GM23338 (cell line): ENCODE data around the gene ARHGEF16. TPM values are rescaled to one million over a fixed set of nuclear protein-coding genes. Genes with fewer than 3 reads are reported as not detected.

Experiments
- ATAC-seq: fragments of 200-7000 bp; cut with Tn5 transposase; 3 replicates; pipeline ENCODE4 v1.9.1; 2020
- DNase-seq: peaks from one replicate; pipeline ENCODE4 v3.0.0-alpha.2; 2015; ENCODE audit warnings: low spot score
- H2AFZ ChIP-seq: fragments of 200-600 bp; sonication (generic); 2 replicates; pipeline ENCODE4 v1.8.0; 2016; ENCODE audit warnings: antibody characterized with exemption, mild to moderate bottlenecking, moderate library complexity
- H3F3A ChIP-seq: fragments of 200-600 bp; sonication (generic); replicated peaks from 2 replicates; pipeline ENCODE4 v1.8.0; 2017; ENCODE audit warnings: antibody characterized with exemption, mixed run types, low read depth
- H3K27ac ChIP-seq: fragments of 200-600 bp; sonication (generic); 2 replicates; pipeline ENCODE4 v1.6.1; 2016; ENCODE audit warnings: low read depth
- H3K27me3 ChIP-seq: fragments of 200-600 bp; sonication (generic); 2 replicates; pipeline ENCODE4 v1.8.0; 2016; ENCODE audit warnings: mild to moderate bottlenecking, mixed run types, moderate library complexity; ENCODE audit not compliant: insufficient read depth
- H3K36me3 ChIP-seq: fragments of 200-600 bp; sonication (generic); 2 replicates; pipeline ENCODE4 v1.8.0; 2016; ENCODE audit warnings: mild to moderate bottlenecking; ENCODE audit not compliant: insufficient read depth
- H3K4me1 ChIP-seq: fragments of 200-600 bp; sonication (generic); 2 replicates; pipeline ENCODE4 v1.8.0; 2016; ENCODE audit warnings: mild to moderate bottlenecking, moderate library complexity; ENCODE audit not compliant: insufficient read depth
- H3K4me2 ChIP-seq: fragments of 200-600 bp; sonication (generic); 2 replicates; pipeline ENCODE4 v1.7.1; 2017; ENCODE audit warnings: mixed run types
- H3K4me3 ChIP-seq: fragments of 200-600 bp; sonication (generic); 2 replicates; pipeline ENCODE4 v1.6.1; 2016; ENCODE audit warnings: mixed run types
- H3K79me2 ChIP-seq: fragments of 200-600 bp; sonication (generic); replicated peaks from 2 replicates; pipeline ENCODE4 v1.8.0; 2017; ENCODE audit warnings: mild to moderate bottlenecking; ENCODE audit not compliant: insufficient read depth
- H3K9me2 ChIP-seq: fragments of 200-600 bp; sonication (generic); 2 replicates; pipeline ENCODE4 v1.8.0; 2017; ENCODE audit not compliant: insufficient read depth
- H4K20me1 ChIP-seq: fragments of 200-600 bp; sonication (generic); replicated peaks from 2 replicates; pipeline ENCODE4 v1.8.0; 2017; ENCODE audit warnings: mild to moderate bottlenecking; ENCODE audit not compliant: insufficient read depth
- H3K27ac Mint-ChIP-seq: 2 replicates; pipeline ENCODE4 v1.8.0; 2020; ENCODE audit warnings: inconsistent platforms, mild to moderate bottlenecking, moderate library complexity, mixed read lengths
- H3K27me3 Mint-ChIP-seq: 3 replicates; pipeline ENCODE4 v1.8.0; 2022; ENCODE audit warnings: low read depth, mild to moderate bottlenecking, moderate library complexity, mixed read lengths, inconsistent platforms; ENCODE audit not compliant: insufficient read depth, poor library complexity
- H3K36me3 Mint-ChIP-seq: 3 replicates; pipeline ENCODE4 v1.8.0; 2021; ENCODE audit warnings: low read depth, mild to moderate bottlenecking, inconsistent platforms, moderate library complexity, mixed read lengths
- H3K4me1 Mint-ChIP-seq: 3 replicates; pipeline ENCODE4 v1.8.0; 2020; ENCODE audit warnings: mild to moderate bottlenecking, inconsistent platforms, mixed read lengths
- H3K4me3 Mint-ChIP-seq: 3 replicates; pipeline ENCODE4 v1.8.0; 2021; ENCODE audit warnings: moderate library complexity, mild to moderate bottlenecking, inconsistent platforms, mixed read lengths
- H3K9me3 Mint-ChIP-seq: 3 replicates; pipeline ENCODE4 v1.8.0; 2020; ENCODE audit warnings: moderate library complexity, mild to moderate bottlenecking, inconsistent platforms, mixed read lengths
- EZH2phosphoT487 ChIP-seq: fragments of 200-600 bp; sonication (generic); IDR thresholded peaks from one replicate; pipeline ENCODE4 v1.8.1; 2018; ENCODE audit warnings: antibody characterized with exemption; ENCODE audit not compliant: unreplicated experiment
- JUNB ChIP-seq: IDR thresholded peaks from one replicate; pipeline ENCODE4 v1.6.1; 2016; ENCODE audit warnings: antibody characterized with exemption; ENCODE audit not compliant: unreplicated experiment
- POLR2AphosphoS5 ChIP-seq: IDR thresholded peaks from 2 replicates; pipeline ENCODE4 v1.6.1; 2016; ENCODE audit warnings: antibody characterized with exemption, low read depth
- STAT1 ChIP-seq: IDR thresholded peaks from one replicate; pipeline ENCODE4 v1.6.1; 2016; ENCODE audit warnings: antibody characterized with exemption; ENCODE audit not compliant: unreplicated experiment
- ZNF114 ChIP-seq: fragments of 250-450 bp; sonication (Bioruptor Pico); IDR thresholded peaks from 2 replicates; pipeline ENCODE4 v1.5.0; 2020; ENCODE audit warnings: mild to moderate bottlenecking, moderate library complexity
- ZNF331 ChIP-seq: fragments of 250-450 bp; sonication (Bioruptor Pico); IDR thresholded peaks from 2 replicates; pipeline ENCODE4 v1.5.0; 2020; ENCODE audit warnings: low read depth, mild to moderate bottlenecking, moderate library complexity
- polyA plus RNA-seq: library from polyadenylated mRNA; unstranded; fragments of >200 nt; fragmentation: Nextera tagmentation; extraction: Ambion mirVana; gene quantifications from 2 replicates; pipeline ENCODE4 v1.2.1, GENCODE V29; 2016
- total RNA-seq: library from RNA; depleted of rRNA; stranded (reverse); fragments of >200 nt; shearing (Covaris generic); gene quantifications from 2 replicates; pipeline ENCODE4 v1.2.3, GENCODE V29; 2014
- TF ChIP-seq, protein P1 (sequence below): fragments of 250-450 bp; sonication (Bioruptor Pico); IDR thresholded peaks from 2 replicates; pipeline ENCODE4 v1.5.0; 2020; ENCODE audit warnings: mild to moderate bottlenecking, moderate library complexity
- TF ChIP-seq, protein P2 (sequence below), 2 experiments: fragments of 200-600 bp in 1 of 2; sonication (generic) in 1 of 2; conservative IDR thresholded peaks; 2 replicates each; pipeline versions ENCODE4 v1.5.1 to v1.6.1; 2016 to 2017; ENCODE audit warnings: antibody characterized with exemption in 2 of 2, low read depth in 2 of 2, mild to moderate bottlenecking in 2 of 2, moderate library complexity in 1 of 2

ARHGEF16 gene
- total and polyA plus RNA-seq, 2 experiments from 2014 or later: 12.2 to 29.3 TPM

DNA sequence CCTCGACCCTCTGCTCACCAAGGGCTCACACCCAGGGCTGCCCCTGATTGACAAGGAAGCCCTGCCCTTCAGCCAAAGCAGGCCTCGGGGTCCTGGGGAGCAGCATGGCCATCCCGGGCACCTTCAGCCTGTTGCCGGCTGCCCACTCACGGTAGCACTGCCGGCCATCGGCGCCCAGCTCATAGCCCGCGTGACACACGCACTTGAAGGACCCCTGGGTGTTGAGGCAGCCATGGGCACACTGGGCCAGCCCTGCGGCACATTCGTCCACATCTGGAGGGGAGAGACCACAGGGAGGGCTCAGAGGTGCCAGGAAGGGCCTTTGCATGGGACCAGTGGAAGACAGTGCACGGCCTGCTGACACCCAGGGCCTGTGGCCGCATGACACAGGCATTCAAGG lies 57.4 kb downstream of the ARHGEF16 start (continued):
- TF ChIP-seq, protein P1, sequence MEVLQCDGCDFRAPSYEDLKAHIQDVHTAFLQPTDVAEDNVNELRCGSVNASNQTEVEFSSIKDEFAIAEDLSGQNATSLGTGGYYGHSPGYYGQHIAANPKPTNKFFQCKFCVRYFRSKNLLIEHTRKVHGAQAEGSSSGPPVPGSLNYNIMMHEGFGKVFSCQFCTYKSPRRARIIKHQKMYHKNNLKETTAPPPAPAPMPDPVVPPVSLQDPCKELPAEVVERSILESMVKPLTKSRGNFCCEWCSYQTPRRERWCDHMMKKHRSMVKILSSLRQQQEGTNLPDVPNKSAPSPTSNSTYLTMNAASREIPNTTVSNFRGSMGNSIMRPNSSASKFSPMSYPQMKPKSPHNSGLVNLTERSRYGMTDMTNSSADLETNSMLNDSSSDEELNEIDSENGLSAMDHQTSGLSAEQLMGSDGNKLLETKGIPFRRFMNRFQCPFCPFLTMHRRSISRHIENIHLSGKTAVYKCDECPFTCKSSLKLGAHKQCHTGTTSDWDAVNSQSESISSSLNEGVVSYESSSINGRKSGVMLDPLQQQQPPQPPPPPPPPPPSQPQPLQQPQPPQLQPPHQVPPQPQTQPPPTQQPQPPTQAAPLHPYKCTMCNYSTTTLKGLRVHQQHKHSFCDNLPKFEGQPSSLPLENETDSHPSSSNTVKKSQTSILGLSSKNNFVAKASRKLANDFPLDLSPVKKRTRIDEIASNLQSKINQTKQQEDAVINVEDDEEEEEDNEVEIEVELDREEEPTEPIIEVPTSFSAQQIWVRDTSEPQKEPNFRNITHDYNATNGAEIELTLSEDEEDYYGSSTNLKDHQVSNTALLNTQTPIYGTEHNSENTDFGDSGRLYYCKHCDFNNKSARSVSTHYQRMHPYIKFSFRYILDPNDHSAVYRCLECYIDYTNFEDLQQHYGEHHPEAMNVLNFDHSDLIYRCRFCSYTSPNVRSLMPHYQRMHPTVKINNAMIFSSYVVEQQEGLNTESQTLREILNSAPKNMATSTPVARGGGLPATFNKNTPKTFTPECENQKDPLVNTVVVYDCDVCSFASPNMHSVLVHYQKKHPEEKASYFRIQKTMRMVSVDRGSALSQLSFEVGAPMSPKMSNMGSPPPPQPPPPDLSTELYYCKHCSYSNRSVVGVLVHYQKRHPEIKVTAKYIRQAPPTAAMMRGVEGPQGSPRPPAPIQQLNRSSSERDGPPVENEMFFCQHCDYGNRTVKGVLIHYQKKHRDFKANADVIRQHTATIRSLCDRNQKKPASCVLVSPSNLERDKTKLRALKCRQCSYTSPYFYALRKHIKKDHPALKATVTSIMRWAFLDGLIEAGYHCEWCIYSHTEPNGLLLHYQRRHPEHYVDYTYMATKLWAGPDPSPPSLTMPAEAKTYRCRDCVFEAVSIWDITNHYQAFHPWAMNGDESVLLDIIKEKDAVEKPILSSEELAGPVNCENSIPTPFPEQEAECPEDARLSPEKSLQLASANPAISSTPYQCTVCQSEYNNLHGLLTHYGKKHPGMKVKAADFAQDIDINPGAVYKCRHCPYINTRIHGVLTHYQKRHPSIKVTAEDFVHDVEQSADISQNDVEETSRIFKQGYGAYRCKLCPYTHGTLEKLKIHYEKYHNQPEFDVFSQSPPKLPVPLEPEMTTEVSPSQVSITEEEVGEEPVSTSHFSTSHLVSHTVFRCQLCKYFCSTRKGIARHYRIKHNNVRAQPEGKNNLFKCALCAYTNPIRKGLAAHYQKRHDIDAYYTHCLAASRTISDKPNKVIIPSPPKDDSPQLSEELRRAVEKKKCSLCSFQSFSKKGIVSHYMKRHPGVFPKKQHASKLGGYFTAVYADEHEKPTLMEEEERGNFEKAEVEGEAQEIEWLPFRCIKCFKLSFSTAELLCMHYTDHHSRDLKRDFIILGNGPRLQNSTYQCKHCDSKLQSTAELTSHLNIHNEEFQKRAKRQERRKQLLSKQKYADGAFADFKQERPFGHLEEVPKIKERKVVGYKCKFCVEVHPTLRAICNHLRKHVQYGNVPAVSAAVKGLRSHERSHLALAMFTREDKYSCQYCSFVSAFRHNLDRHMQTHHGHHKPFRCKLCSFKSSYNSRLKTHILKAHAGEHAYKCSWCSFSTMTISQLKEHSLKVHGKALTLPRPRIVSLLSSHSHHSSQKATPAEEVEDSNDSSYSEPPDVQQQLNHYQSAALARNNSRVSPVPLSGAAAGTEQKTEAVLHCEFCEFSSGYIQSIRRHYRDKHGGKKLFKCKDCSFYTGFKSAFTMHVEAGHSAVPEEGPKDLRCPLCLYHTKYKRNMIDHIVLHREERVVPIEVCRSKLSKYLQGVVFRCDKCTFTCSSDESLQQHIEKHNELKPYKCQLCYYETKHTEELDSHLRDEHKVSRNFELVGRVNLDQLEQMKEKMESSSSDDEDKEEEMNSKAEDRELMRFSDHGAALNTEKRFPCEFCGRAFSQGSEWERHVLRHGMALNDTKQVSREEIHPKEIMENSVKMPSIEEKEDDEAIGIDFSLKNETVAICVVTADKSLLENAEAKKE (CRISPR knock-in tag): no peak
- TF ChIP-seq ZNF331 (no peak), ZNF114 (no peak), JUNB (no peak)

DNA sequence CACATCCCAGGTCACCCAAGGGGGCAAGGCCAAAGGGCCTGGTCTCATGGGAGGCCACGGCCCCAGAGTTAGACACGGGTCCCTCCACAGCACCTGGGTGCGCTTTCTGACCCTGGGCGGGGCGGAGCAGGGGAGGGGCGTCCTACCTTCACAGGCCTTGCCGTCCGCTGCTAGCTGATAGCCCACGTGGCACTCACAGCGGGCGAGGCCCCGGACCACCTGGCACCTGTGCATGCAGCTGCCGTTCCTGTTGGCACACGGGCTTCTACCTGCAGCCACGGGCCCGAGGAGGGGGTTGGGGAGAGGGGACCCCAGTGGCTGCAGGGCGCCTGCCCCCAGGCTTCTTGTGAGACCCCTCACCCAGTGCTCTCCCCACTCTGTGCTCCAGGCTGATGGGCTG lies 59.9 kb downstream of the ARHGEF16 start:
- no peak overlapping the region for H3K4me2 ChIP-seq
- TF ChIP-seq JUNB (no peak), POLR2AphosphoS5 (no peak), EZH2phosphoT487 (no peak), STAT1 (no peak), ZNF114 (no peak)
- TF ChIP-seq, protein P2, sequence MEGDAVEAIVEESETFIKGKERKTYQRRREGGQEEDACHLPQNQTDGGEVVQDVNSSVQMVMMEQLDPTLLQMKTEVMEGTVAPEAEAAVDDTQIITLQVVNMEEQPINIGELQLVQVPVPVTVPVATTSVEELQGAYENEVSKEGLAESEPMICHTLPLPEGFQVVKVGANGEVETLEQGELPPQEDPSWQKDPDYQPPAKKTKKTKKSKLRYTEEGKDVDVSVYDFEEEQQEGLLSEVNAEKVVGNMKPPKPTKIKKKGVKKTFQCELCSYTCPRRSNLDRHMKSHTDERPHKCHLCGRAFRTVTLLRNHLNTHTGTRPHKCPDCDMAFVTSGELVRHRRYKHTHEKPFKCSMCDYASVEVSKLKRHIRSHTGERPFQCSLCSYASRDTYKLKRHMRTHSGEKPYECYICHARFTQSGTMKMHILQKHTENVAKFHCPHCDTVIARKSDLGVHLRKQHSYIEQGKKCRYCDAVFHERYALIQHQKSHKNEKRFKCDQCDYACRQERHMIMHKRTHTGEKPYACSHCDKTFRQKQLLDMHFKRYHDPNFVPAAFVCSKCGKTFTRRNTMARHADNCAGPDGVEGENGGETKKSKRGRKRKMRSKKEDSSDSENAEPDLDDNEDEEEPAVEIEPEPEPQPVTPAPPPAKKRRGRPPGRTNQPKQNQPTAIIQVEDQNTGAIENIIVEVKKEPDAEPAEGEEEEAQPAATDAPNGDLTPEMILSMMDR (conservative IDR thresholded peaks at IDR 0.05; ENCODE audit: low read depth in 2 of 2): no peak
- TF ChIP-seq, protein P1 (CRISPR knock-in tag): no peak
- H3K4me3 ChIP-seq: no peak overlapping the region
- H3K27me3 ChIP-seq: no peaks in the 10 kb centered on the region
- no peaks in the 10 kb centered on the region for H4K20me1 ChIP-seq
- H3K27me3 Mint-ChIP-seq: peaks cover 4% of the 10 kb centered on the region
- ATAC-seq (no peak), DNase-seq (no peak)
- no peak overlapping the region for H3K27ac Mint-ChIP-seq
- H3K9me3 Mint-ChIP-seq: no peaks in the 10 kb centered on the region
- H3K4me1 Mint-ChIP-seq: no peaks in the 10 kb centered on the region
- H3K4me1 ChIP-seq: no peaks in the 10 kb centered on the region
- no peaks in the 10 kb centered on the region for H3K36me3 ChIP-seq
- H3K9me2 ChIP-seq: no peaks in the 10 kb centered on the region
- peaks cover 2% of the 10 kb centered on the region; the same call in 1 of the 3 replicates for H3K36me3 Mint-ChIP-seq
- no peak overlapping the region for H3K27ac ChIP-seq
- H3K4me3 Mint-ChIP-seq: no peak overlapping the region
- no peak overlapping the region for H2AFZ ChIP-seq
- H3K79me2 ChIP-seq: no peaks in the 10 kb centered on the region
- no peaks in the 10 kb centered on the region for H3F3A ChIP-seq
